Measurements from ENCODE around the gene CARD6. TPM values are rescaled to one million over a fixed set of nuclear protein-coding genes. Genes with fewer than 3 reads are reported as not detected.
A peak's percentile ranks its signal among the peaks of the same experiment; 100 is the strongest.
"Not testable (repeated sequence)": the region's sequence is repeated elsewhere in the genome, so short reads cannot be mapped to it uniquely, and the experiment has no call there.

Gene CARD6
- total RNA-seq, 2 experiments from 2014 or later, result 1.3 to 1.4 TPM

DNA sequence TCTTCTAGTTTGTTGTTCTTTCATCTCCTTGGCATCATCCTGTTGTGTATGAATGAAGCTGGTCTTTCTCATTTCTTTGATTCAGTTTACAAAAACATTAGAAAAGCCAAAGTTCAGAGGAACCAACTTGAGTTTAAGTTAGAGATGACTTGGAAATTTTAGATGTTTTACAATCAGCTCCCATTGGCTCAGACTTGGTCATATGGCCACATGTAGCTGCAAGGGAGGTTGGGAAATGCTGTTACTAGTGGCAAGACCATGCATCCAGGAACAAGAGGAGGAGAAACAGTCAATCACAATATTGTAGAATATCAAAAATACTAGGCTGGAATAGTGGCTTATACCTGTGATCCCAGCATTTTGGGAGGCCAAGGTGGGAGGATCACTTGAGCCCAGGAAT lies 19.5 kb downstream of the CARD6 start:
- Mint-ChIP-seq H3K4me1 (ENCODE audit: low read depth) (no peaks in the 10 kb centered on the region), H3K4me3 (no peak overlapping the region), H3K27me3 (ENCODE audit: low read depth) (no peaks in the 10 kb centered on the region), H3K27ac (no peak overlapping the region), H3K36me3 (ENCODE audit: low read depth) (no peaks in the 10 kb centered on the region), H3K9me3 (peaks cover 7% of the 10 kb centered on the region)
- DNase-seq, result no peak
- CTCF ChIA-PET, result interaction anchor here (0.5 kb wide), 1 partner anchor 1281 kb away, joined by 3 read pairs; no protein-coding TSS in a partner anchor
- intact Hi-C loops (cut with micrococcal nuclease), result no loop called here

DNA sequence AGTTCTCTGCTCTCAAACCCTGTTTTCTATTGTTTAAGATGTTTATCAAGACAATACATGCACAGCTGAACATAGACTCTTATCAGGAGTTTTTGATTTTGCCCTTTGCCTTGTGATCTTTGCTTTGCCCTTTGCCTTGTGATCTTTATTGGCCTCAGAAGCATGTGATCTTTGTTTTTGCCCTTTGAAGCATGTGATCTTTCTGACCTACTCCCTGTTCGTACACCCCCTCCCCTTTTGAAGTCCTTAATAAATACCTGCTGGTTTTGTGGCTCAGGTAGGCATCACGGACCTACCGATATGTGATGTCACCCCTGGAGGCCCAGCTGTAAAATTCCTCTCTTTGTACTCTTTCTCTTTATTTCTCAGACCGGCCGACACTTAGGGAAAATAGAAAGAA lies 23.8 kb downstream of the CARD6 start:
- H3K27ac Mint-ChIP-seq; H3K27me3 Mint-ChIP-seq (ENCODE audit: low read depth); DNase-seq; H3K36me3 Mint-ChIP-seq (ENCODE audit: low read depth); CTCF ChIA-PET; H3K9me3 Mint-ChIP-seq; intact Hi-C loops (cut with micrococcal nuclease); H3K4me3 Mint-ChIP-seq; H3K4me1 Mint-ChIP-seq (ENCODE audit: low read depth): not testable (repeated sequence)

DNA sequence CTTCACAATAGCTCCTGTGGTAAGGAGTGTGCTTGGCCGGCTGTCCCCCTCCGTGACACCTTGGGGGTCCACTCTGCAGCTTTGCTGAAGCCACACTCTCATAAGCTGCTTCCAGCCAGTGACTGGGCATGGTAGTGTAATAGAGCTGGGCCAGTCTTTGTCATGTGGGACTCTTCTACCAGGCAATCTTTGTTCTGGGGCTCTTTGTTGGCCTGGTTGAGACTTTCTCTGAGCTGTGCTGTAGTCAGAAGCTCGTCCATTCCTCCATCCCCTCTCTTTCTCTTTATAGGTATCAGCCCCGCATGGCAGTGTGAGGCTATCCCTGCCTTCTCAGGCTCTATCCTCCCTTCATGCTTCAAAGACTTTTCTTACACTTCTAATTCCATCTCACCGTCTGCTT lies 25.7 kb downstream of the CARD6 start:
- Mint-ChIP-seq H3K9me3 (peaks cover 7% of the 10 kb centered on the region), H3K27me3 (ENCODE audit: low read depth) (peaks cover 2% of the 10 kb centered on the region), H3K36me3 (ENCODE audit: low read depth) (no peaks in the 10 kb centered on the region), H3K27ac (no peak overlapping the region), H3K4me3 (no peak overlapping the region), H3K4me1 (ENCODE audit: low read depth) (no peaks in the 10 kb centered on the region)
- intact Hi-C loops (cut with micrococcal nuclease), result no loop called here
- CTCF ChIA-PET, result no interaction called here
- no peak for DNase-seq

DNA sequence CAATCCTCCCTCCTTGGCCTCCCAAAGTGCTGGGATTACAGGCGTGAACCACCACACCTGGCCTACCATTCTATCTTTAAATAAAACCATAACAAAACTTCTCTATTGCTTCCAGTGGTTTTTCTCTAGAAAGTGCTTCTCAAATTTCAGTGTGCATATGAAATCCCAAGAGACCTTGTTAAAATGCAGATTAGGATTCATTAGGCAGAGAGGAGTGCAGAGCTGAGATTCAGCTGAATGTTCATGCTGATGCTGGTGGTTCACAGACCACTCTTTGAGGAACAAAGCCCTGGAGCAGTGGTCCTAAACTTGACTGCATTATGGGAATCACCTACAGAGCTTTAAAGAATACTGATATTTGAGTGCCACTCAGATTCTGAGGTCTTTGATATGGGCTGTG lies 28.2 kb downstream of the CARD6 start:
- H3K27ac Mint-ChIP-seq, result no peak overlapping the region
- no peaks in the 10 kb centered on the region for H3K36me3 Mint-ChIP-seq (ENCODE audit: low read depth)
- intact Hi-C loops (cut with micrococcal nuclease), result no loop called here
- H3K9me3 Mint-ChIP-seq, result peaks cover 7% of the 10 kb centered on the region
- no peaks in the 10 kb centered on the region for H3K4me1 Mint-ChIP-seq (ENCODE audit: low read depth)
- no peak overlapping the region for H3K4me3 Mint-ChIP-seq
- CTCF ChIA-PET, result no interaction called here
- peaks cover 2% of the 10 kb centered on the region for H3K27me3 Mint-ChIP-seq (ENCODE audit: low read depth)
- no peak for DNase-seq

DNA sequence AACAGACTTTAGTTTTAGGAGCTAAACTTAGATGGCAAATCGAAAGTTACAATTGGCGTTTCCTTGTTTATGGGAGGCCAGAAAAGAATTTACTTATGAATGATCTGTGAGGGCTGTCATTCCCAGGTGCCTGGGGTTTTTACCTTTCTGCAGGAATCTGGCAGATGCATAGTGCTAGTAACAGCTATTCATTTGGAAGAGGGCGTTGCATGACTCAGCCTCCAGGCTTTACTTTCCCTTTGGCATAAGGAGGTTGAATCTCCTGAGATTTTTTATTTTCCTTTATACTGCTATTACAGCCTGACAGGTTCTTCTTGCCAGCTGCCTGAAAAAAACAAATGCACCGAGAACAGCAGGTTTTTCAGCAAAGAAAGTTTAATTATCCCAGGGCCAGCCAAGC lies 30.0 kb downstream of the CARD6 start:
- CTCF ChIA-PET, result interaction anchor here (0.6 to 1.1 kb wide), 3 partner anchors 9 to 102 kb away, joined by 3 read pairs; no protein-coding TSS in a partner anchor
- Mint-ChIP-seq H3K9me3 (no peaks in the 10 kb centered on the region), H3K4me3 (no peak overlapping the region), H3K4me1 (ENCODE audit: low read depth) (no peaks in the 10 kb centered on the region), H3K27ac (no peak overlapping the region), H3K27me3 (ENCODE audit: low read depth) (peaks cover 2% of the 10 kb centered on the region), H3K36me3 (ENCODE audit: low read depth) (no peaks in the 10 kb centered on the region)
- DNase-seq, result no peak
- intact Hi-C loops (cut with micrococcal nuclease), result loop anchor here (10.0 kb wide), 1 partner anchor 366 kb away; no protein-coding TSS in a partner anchor

DNA sequence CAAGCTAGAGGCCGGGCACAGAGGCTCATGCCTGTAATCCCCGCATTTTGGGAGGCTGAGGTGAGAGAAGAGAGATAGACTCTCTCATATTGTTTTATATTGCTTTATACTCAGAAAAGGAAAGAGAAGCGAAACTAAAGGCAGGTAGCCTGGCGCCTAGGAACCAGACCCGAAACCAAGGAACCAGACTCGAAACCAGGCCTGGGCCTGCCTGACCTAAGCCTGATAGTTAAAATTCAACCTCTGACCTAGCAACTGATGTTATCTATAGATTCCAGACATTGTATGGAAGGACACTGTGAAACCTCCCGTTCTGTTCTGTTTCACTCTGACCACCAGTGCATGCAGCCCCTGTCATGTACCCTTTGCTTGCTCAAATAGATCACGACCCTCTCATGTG lies 31.1 kb downstream of the CARD6 start:
- H3K4me3 Mint-ChIP-seq; H3K4me1 Mint-ChIP-seq (ENCODE audit: low read depth); H3K36me3 Mint-ChIP-seq (ENCODE audit: low read depth); H3K27me3 Mint-ChIP-seq (ENCODE audit: low read depth); H3K27ac Mint-ChIP-seq; H3K9me3 Mint-ChIP-seq; CTCF ChIA-PET; DNase-seq: not testable (repeated sequence)
- intact Hi-C loops (cut with micrococcal nuclease), result loop anchor here (10.0 kb wide), 1 partner anchor 367 kb away; no protein-coding TSS in a partner anchor

DNA sequence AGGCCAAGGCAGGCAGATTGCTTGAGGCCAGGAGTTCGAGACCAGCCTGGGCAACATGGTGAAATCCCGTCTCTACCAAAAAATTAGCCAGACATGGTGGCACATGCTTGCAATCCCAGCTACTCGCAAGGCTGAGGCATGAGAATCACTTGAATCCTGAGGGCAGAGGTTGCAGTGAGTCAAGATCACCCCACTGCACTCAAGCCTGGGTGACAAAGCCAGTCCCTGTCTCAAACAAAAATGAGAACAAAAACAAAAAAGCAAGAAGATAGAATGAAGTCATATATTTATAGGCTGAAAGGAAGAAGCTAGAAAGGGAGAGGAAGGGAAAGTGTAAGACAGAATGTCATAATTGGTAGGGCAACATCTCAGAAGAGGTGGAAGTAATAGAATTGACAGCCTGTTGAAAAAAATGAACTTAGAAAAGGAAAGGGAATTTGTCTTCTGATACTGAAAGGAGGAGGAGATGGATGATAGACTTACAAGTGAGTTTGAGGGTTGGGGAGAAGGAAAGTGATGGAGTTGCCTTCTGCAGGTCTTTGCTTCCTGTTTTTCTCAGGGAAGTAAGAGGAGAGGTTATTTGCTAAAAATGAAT lies 32.2 kb downstream of the CARD6 start:
- Mint-ChIP-seq H3K4me1 (ENCODE audit: low read depth) (peaks cover 4% of the 10 kb centered on the region), H3K36me3 (ENCODE audit: low read depth) (no peaks in the 10 kb centered on the region), H3K9me3 (peaks cover 9% of the 10 kb centered on the region), H3K27ac (no peak overlapping the region), H3K27me3 (ENCODE audit: low read depth) (no peaks in the 10 kb centered on the region), H3K4me3 (no peak overlapping the region)
- CTCF ChIA-PET, result no interaction called here
- no peak for DNase-seq
- intact Hi-C loops (cut with micrococcal nuclease), result loop anchor here (10.0 kb wide), 1 partner anchor 369 kb away; no protein-coding TSS in a partner anchor

DNA sequence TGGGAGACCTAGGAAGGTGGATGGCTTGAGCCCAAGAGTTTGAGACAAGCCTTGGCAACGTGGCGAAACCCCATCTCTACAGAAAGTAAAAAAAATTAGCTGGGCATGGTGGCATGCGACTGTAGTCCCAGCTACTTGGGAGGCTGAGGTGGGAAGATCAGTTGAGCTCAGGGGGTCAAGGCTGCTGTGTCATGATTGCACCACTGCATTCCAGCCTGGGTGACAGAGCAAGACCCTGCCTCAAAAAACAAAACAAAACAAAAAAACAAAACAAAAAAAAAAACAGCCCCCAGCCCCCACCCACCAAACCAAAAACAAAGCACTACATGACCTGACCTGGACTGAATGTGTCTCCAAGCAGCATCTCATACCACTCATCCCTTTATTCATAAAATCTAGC lies 34.8 kb downstream of the CARD6 start:
- Mint-ChIP-seq H3K4me1 (ENCODE audit: low read depth) (peaks cover 4% of the 10 kb centered on the region), H3K9me3 (peaks cover 9% of the 10 kb centered on the region), H3K36me3 (ENCODE audit: low read depth) (no peaks in the 10 kb centered on the region), H3K27me3 (ENCODE audit: low read depth) (no peaks in the 10 kb centered on the region), H3K27ac (no peak overlapping the region), H3K4me3 (no peak overlapping the region)
- no peak for DNase-seq
- intact Hi-C loops (cut with micrococcal nuclease), result loop anchor here (5.0 to 10.0 kb wide), 6 partner anchors 34 to 709 kb away; partner anchors contain the start of gene CARD6
- CTCF ChIA-PET, result interaction anchor here (0.7 kb wide), 1 partner anchor 990 kb away, joined by 3 read pairs; no protein-coding TSS in a partner anchor

DNA sequence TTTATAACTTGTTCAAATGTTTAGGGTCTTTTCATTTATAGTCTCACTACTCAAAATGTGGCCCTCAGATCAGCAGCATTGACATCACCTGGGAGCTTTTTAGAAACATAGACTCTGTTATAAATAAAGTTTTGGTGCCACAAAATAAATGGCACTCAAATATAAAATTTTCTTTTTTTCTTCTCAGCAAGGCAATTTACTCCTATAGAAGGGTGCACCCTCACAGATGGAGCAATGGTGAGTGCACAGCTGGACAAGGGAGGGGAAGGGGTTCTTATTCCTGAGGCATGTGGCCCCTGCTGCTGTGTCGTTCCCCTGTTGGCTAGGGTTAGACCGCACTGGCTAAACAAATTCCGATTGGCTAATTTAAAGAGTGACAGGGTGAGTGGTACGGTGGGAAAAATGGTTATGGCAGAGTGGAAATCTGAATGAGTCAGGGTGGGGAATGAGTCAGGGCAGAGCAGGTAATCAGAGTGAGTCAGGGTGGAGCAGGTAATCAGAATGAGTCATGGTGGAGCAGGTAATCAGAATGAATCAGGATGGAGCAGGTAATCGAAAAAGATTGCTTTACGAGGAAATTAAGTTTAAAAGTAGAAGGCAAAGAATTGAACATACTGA lies 36.3 kb downstream of the CARD6 start:
- Mint-ChIP-seq H3K27ac (no peak overlapping the region), H3K9me3 (peaks cover 11% of the 10 kb centered on the region), H3K36me3 (ENCODE audit: low read depth) (no peaks in the 10 kb centered on the region), H3K27me3 (ENCODE audit: low read depth) (no peaks in the 10 kb centered on the region), H3K4me3 (no peak overlapping the region), H3K4me1 (ENCODE audit: low read depth) (peaks cover 4% of the 10 kb centered on the region)
- intact Hi-C loops (cut with micrococcal nuclease), result loop anchor here (5.0 to 10.0 kb wide), 6 partner anchors 35 to 710 kb away; partner anchors contain the start of gene CARD6
- DNase-seq, result peak; percentile 48
- CTCF ChIA-PET, result interaction anchor here (2.0 kb wide), 1 partner anchor 1163 kb away, joined by 9 read pairs; no protein-coding TSS in a partner anchor

DNA sequence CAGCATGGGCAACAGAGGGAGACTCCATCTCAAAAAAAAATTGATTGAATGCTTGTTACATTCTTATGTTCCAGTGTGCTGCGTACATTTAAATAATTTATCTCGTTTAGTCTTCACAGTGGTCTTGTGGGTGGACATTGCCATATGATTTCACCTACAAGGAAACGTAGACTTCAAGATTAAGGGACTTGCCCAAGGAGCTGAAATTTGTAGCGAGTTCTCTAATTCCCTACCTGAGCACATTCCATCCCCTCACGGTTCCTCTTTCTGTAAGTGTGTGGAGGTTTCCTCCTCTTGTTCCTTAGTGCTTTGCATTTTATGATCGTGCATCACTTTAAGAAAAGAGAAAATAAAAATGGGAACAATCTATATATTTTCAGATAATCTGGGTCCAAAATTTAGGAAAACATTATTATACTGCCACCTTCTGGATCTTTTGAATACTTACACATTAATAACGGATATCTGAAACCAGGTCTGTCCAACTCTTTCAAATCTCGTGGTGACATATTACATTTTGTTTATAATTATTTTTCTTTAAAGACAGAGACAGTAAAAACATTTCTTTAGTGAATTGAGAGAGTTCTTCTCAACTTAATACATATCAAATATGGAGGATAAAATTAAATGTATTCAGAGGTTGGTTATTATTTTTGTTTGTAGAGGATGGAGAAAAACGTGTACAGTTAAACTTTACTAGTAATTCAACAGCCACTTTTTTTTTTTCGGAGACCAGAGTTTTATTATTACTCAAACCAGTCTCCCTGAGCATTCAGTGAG lies 38.2 kb downstream of the CARD6 start:
- Mint-ChIP-seq H3K9me3 (peaks cover 11% of the 10 kb centered on the region), H3K27me3 (ENCODE audit: low read depth) (no peaks in the 10 kb centered on the region), H3K4me1 (ENCODE audit: low read depth) (peaks cover 4% of the 10 kb centered on the region), H3K36me3 (ENCODE audit: low read depth) (no peaks in the 10 kb centered on the region), H3K27ac (no peak overlapping the region), H3K4me3 (no peak overlapping the region)
- intact Hi-C loops (cut with micrococcal nuclease), result loop anchor here (1.0 to 10.0 kb wide), 11 partner anchors 37 to 1300 kb away; partner anchors contain the start of genes CARD6, PRKAA1 and TTC33
- CTCF ChIA-PET, result interaction anchor here (0.9 to 2.0 kb wide), 4 partner anchors 37 to 1165 kb away, joined by 3 to 9 read pairs (median 3); no protein-coding TSS in a partner anchor
- no peak for DNase-seq

DNA sequence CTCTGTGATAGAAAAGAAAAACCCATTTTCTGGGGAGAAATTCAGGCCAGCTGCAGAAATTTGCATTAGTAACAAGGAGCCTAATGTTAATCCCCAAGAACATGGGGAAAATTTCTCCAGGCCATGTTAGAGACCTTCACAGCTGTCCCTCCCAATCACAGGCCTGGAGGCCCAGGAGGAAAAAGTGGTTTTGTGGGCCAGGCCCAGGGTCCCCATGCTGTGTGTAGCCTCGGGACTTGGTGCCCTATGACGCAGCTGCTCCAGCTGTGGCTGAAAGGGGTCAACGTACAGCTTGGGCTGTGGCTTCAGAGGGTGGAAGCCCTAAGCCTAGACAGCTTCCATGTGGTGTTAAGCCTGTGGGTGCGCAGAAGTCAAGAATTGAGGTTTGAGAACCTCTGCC lies 41.1 kb downstream of the CARD6 start:
- DNase-seq, result no peak
- Mint-ChIP-seq H3K27ac (no peak overlapping the region), H3K36me3 (ENCODE audit: low read depth) (no peaks in the 10 kb centered on the region), H3K9me3 (peaks cover 6% of the 10 kb centered on the region), H3K4me1 (ENCODE audit: low read depth) (peaks cover 4% of the 10 kb centered on the region), H3K4me3 (no peak overlapping the region), H3K27me3 (ENCODE audit: low read depth) (peaks cover 2% of the 10 kb centered on the region)
- CTCF ChIA-PET, result no interaction called here
- intact Hi-C loops (cut with micrococcal nuclease), result no loop called here

DNA sequence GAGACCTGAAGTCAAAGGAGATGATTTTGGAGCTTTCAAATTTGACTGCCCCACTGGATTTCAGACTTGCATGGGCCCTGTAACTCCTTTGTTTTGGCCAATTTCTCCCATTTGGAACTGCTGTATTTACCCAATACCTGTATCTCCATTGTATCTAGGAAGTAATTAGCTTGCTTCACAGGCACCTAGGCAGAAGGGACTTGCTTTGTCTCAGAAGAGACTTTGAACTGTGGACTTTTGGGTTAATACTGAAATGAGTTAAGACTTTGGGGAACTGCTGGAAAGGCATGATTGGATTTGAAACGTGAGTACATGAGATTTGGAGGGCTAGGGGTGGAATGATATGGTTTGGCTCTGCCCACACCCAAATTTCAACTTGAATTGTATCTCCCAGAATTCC lies 41.9 kb downstream of the CARD6 start:
- H3K36me3 Mint-ChIP-seq (ENCODE audit: low read depth); H3K27ac Mint-ChIP-seq: not testable (repeated sequence)
- CTCF ChIA-PET, result interaction anchor here (1.2 kb wide), 1 partner anchor 923 kb away, joined by 3 read pairs; no protein-coding TSS in a partner anchor

More for the DNA sequence above, 41.9 kb downstream of the CARD6 start:
- intact Hi-C loops (cut with micrococcal nuclease); H3K4me1 Mint-ChIP-seq (ENCODE audit: low read depth); H3K27me3 Mint-ChIP-seq (ENCODE audit: low read depth); H3K4me3 Mint-ChIP-seq; DNase-seq; H3K9me3 Mint-ChIP-seq: not testable (repeated sequence)

All from activated naive CD4-positive, alpha-beta T cell treated with anti-CD3 and anti-CD28 coated beads for 36 hours (primary cell).